Keratinocyte (primary cell): ENCODE measurements around the gene SLC12A8.

Experiments
- EZH2 ChIP-seq: IDR thresholded peaks from one replicate; pipeline ENCODE4 v1.6.1; 2012; ENCODE audit warnings: inconsistent platforms, mild to moderate bottlenecking, low read length, moderate library complexity
- TF ChIP-seq, protein P1 (sequence below), 3 experiments: IDR thresholded peaks in 1 of 3; conservative IDR thresholded peaks in 1 of 3; optimal IDR thresholded peaks in 1 of 3; 2 replicates in 2 of 3; 3 replicates in 1 of 3; pipeline versions ENCODE3 to v1.5.1; 2011; ENCODE audit warnings: low read length in 3 of 3, mild to moderate bottlenecking in 3 of 3, moderate library complexity in 2 of 3, control low read depth in 1 of 3, inconsistent platforms in 1 of 3; ENCODE audit not compliant: insufficient read depth in 2 of 3; ENCODE audit errors: extremely low read depth in 1 of 3

DNA sequence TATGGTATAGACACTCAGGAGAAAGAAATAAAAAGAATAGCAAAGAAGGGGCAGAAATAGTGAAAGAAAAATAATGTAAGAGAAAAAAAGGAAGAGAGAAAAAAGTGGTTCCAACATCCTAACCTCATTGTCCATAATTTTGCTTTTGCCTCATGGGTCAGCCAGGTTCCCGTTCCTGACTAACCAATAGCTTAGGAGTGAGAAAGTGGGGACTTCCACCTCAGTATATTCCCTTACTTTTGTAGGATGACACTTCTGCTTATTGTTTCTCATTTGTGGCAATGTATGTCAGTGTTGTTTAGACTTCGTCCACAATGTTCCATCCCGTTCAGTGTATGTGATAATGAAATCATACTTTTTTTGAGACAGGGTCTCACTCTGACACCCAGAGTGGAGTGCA, 9.3 kb upstream of the SLC12A8 start:
- TF ChIP-seq, protein P1, sequence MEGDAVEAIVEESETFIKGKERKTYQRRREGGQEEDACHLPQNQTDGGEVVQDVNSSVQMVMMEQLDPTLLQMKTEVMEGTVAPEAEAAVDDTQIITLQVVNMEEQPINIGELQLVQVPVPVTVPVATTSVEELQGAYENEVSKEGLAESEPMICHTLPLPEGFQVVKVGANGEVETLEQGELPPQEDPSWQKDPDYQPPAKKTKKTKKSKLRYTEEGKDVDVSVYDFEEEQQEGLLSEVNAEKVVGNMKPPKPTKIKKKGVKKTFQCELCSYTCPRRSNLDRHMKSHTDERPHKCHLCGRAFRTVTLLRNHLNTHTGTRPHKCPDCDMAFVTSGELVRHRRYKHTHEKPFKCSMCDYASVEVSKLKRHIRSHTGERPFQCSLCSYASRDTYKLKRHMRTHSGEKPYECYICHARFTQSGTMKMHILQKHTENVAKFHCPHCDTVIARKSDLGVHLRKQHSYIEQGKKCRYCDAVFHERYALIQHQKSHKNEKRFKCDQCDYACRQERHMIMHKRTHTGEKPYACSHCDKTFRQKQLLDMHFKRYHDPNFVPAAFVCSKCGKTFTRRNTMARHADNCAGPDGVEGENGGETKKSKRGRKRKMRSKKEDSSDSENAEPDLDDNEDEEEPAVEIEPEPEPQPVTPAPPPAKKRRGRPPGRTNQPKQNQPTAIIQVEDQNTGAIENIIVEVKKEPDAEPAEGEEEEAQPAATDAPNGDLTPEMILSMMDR (optimal IDR thresholded peaks at IDR 0.05 in 1 of 3, IDR thresholded peaks at IDR 0.05 in 1 of 3, conservative IDR thresholded peaks at IDR 0.05 in 1 of 3; ENCODE audit: extremely low read depth in 1 of 3, insufficient read depth in 2 of 3, low read length in 3 of 3), result no peak
- no peak for TF ChIP-seq EZH2
